Measurements from ENCODE around the gene RBM38.
A peak's percentile ranks its signal among the peaks of the same experiment; 100 is the strongest.

DNA sequence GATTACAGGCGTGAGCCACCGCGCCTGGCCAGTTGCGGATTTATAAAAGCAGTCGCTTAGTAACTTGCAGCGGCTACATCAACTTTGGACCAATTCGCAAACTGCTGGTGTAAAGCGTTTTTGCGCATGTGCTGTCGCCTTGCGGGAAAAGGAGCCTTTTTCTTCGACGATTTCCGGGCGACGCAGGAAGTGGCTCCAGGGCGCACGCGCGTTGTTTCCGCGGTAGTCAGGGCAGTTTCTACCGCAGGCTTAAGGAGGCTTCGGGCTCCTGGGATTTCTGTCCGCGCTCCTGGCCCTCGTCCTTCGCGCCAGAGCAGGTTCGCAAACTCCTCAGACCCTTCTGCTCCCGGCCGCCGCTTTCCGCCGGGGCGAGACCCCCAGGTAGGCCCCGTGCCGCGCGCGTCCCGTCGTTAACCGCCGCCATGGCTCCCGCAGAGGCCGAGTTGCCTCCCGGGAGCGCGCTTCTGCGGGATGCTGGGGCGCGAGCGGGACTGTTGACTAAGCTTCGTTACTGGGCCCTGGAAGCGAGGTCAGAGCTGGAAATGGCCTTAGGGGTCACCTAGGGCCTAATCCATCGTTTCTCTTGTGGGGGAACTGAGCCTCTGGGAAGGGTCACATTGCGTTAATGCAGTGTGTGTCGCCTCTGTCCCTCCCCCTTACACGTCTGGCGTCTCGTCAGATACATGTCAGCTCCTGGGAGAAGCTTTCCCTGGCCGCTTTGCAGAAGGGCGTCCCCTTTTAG, 40.0 kb upstream of the RBM38 start, which contains the start of gene RAE1:
- TF ChIP-seq POLR2A (IDR thresholded peaks at IDR 0.05; ENCODE audit: low read depth, low read length) (peak; percentile 87), TAF1 (IDR thresholded peaks at IDR 0.05; ENCODE audit: borderline replicate concordance, low read depth, low read length) (peak; percentile 63; the same call in 1 of the 2 replicates)

All from GM12892 (cell line).